Prostate gland (tissue), 2 donors: Measurements from ENCODE around the gene LYRM4.

Experiments used
- POLR2A ChIP-seq: fragments of 450-650 bp; IDR thresholded peaks from one replicate; pipeline ENCODE4 v1.6.1; 2016; ENCODE audit warnings: antibody characterized with exemption, mild to moderate bottlenecking
- POLR2AphosphoS5 ChIP-seq: sonication (generic); formaldehyde crosslinking; IDR thresholded peaks from one replicate; pipeline ENCODE4 v1.6.1; 2017; ENCODE audit warnings: antibody characterized with exemption
- TF ChIP-seq, protein P1 (sequence below), 4 experiments: fragments of 200-600 bp in 2 of 4; fragments of 450-650 bp in 2 of 4; sonication (generic) in 2 of 4; IDR thresholded peaks; 1 replicate in 3 of 4; 2 replicates in 1 of 4; pipeline ENCODE4 v1.5.1; 2016 to 2019; ENCODE audit warnings: antibody characterized with exemption in 4 of 4, mild to moderate bottlenecking in 2 of 4, moderate library complexity in 2 of 4

DNA sequence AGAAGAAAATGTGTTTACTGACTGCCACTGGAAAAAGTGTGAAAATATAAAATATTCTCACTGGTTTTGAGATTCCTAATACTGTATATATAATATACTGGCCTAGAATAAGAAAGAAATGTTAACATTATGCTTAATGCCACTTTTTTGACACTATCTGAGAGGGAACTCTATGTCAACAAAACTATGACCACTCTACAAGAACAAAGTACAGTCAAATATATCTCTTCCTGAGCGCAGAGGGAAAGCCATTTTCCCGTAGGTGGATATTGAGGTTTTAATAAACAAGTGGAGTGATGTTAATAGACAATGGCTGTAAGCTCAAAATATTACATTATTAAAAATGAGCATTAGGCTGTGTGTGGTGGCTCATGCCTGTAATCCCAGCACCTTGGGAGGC lies 24.9 kb downstream of the LYRM4 start:
- TF ChIP-seq, protein P1, sequence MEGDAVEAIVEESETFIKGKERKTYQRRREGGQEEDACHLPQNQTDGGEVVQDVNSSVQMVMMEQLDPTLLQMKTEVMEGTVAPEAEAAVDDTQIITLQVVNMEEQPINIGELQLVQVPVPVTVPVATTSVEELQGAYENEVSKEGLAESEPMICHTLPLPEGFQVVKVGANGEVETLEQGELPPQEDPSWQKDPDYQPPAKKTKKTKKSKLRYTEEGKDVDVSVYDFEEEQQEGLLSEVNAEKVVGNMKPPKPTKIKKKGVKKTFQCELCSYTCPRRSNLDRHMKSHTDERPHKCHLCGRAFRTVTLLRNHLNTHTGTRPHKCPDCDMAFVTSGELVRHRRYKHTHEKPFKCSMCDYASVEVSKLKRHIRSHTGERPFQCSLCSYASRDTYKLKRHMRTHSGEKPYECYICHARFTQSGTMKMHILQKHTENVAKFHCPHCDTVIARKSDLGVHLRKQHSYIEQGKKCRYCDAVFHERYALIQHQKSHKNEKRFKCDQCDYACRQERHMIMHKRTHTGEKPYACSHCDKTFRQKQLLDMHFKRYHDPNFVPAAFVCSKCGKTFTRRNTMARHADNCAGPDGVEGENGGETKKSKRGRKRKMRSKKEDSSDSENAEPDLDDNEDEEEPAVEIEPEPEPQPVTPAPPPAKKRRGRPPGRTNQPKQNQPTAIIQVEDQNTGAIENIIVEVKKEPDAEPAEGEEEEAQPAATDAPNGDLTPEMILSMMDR (IDR thresholded peaks at IDR 0.05), result no peak
- TF ChIP-seq POLR2A (no peak), POLR2AphosphoS5 (no peak)
